HepG2 (cell line): ENCODE results near the gene CELSR3. TPM values are rescaled to one million over a fixed set of nuclear protein-coding genes. Genes with fewer than 3 reads are reported as not detected.

Source experiments
- DDIT3 ChIP-seq: sonication (generic); formaldehyde crosslinking; IDR thresholded peaks from 2 replicates; pipeline ENCODE4 v1.4.0; 2020; ENCODE audit warnings: mild to moderate bottlenecking, missing genetic modification reagents
- DZIP1 ChIP-seq: sonication (generic); formaldehyde crosslinking; IDR thresholded peaks from 2 replicates; pipeline ENCODE4 v1.5.0; 2020; ENCODE audit warnings: mild to moderate bottlenecking, missing genetic modification reagents
- EHMT2 ChIP-seq: fragments of 200-600 bp; sonication (generic); IDR thresholded peaks from 2 replicates; pipeline ENCODE4 v1.7.0; 2017; ENCODE audit warnings: antibody characterized with exemption, low read depth, low read length, borderline replicate concordance
- GTF3A ChIP-seq: sonication (generic); formaldehyde crosslinking; conservative IDR thresholded peaks from 2 replicates; pipeline ENCODE4 v1.4.0; 2020; ENCODE audit warnings: mild to moderate bottlenecking, missing genetic modification reagents
- HDAC6 ChIP-seq: fragments of 200-600 bp; sonication (generic); IDR thresholded peaks from 2 replicates; pipeline ENCODE4 v1.7.0; 2017; ENCODE audit warnings: mild to moderate bottlenecking, antibody characterized with exemption, low read length, low read depth
- HHEX ChIP-seq: IDR thresholded peaks from 2 replicates; pipeline ENCODE4 v1.6.1; 2016; ENCODE audit warnings: control low read depth
- KDM2A ChIP-seq: sonication (generic); formaldehyde crosslinking; IDR thresholded peaks from 2 replicates; pipeline ENCODE4 v1.4.0; 2020; ENCODE audit warnings: low read depth, missing genetic modification reagents, borderline replicate concordance
- RNF2 ChIP-seq: fragments of 450-650 bp; conservative IDR thresholded peaks from 2 replicates; pipeline ENCODE4 v1.6.1; 2016; ENCODE audit warnings: low read depth
- SAP130 ChIP-seq: IDR thresholded peaks from 2 replicates; pipeline ENCODE4 v1.6.1; 2016; ENCODE audit warnings: low read depth
- TP53 ChIP-seq: sonication (generic); formaldehyde crosslinking; conservative IDR thresholded peaks from 2 replicates; pipeline ENCODE4 v1.4.0; 2020; ENCODE audit warnings: missing genetic modification reagents
- ZBTB3 ChIP-seq: sonication (generic); formaldehyde crosslinking; IDR thresholded peaks from 2 replicates; pipeline ENCODE4 v1.4.0; 2020; ENCODE audit warnings: low read depth, mild to moderate bottlenecking, moderate library complexity, missing genetic modification reagents, borderline replicate concordance
- ZNF12 ChIP-seq: sonication (generic); formaldehyde crosslinking; IDR thresholded peaks from 2 replicates; pipeline ENCODE4 v1.5.0; 2020; ENCODE audit warnings: missing genetic modification reagents
- ZNF138 ChIP-seq: sonication (generic); formaldehyde crosslinking; IDR thresholded peaks from 2 replicates; pipeline ENCODE4 v1.5.0; 2020; ENCODE audit warnings: mild to moderate bottlenecking, low read depth, missing genetic modification reagents
- ZNF503 ChIP-seq: sonication (generic); formaldehyde crosslinking; IDR thresholded peaks from 2 replicates; pipeline ENCODE4 v1.4.0; 2020; ENCODE audit warnings: missing genetic modification reagents
- ZNF609 ChIP-seq: sonication (generic); formaldehyde crosslinking; IDR thresholded peaks from 2 replicates; pipeline ENCODE4 v1.4.0; 2020; ENCODE audit warnings: mild to moderate bottlenecking, missing genetic modification reagents, borderline replicate concordance
- ZNF691 ChIP-seq: sonication (generic); formaldehyde crosslinking; IDR thresholded peaks from 2 replicates; pipeline ENCODE4 v1.4.0; 2020; ENCODE audit warnings: missing genetic modification reagents, low read depth, mild to moderate bottlenecking, borderline replicate concordance
- ZNF790 ChIP-seq: sonication (generic); formaldehyde crosslinking; IDR thresholded peaks from 2 replicates; pipeline ENCODE4 v1.8.0; 2022; ENCODE audit warnings: missing genetic modification reagents, mild to moderate bottlenecking, borderline replicate concordance
- polyA plus RNA-seq, 8 experiments: library from polyadenylated mRNA; depleted of rRNA in 3 of 8; stranded (reverse) in 7 of 8; unstranded in 1 of 8; fragments of >200 nt; fragmentation: Illumina TruSeq in 4 of 8; extraction: Trizol in 4 of 8; gene quantifications; 2 replicates each; pipeline versions ENCODE4 v1.2.1 to v1.2.3, GENCODE V29; 2011 to 2016; ENCODE audit warnings: low read depth in 4 of 8, missing spikeins in 1 of 8, mixed read lengths in 1 of 8; ENCODE audit not compliant: insufficient read depth in 1 of 8
- total RNA-seq, 5 experiments: library from RNA; depleted of rRNA; stranded (reverse); fragments of >200 nt; fragmentation: Illumina TruSeq; extraction: Trizol; gene quantifications; 2 replicates each; pipeline ENCODE4 v1.2.3, GENCODE V29; 2016; ENCODE audit warnings: low read depth in 1 of 5

The CELSR3 gene
- total and polyA plus RNA-seq, 2 of the 13 experiments (the other 11 are each of a cell fraction or from before 2014, with no cell fraction given) = 5.4 to 6.7 TPM

GRCh38 chr3:48685603-48686511, 23.2 kb upstream of the CELSR3 start, which contains the start of gene NCKIPSD (continued):
- TF ChIP-seq GTF3A (CRISPR knock-in tag) (no peak), ZNF138 (CRISPR knock-in tag) (no peak; the same call in 1 of the 2 replicates), ZBTB3 (CRISPR knock-in tag) (no peak), HDAC6 (no peak), DDIT3 (CRISPR knock-in tag) (no peak; the same call in 1 of the 2 replicates), DZIP1 (no peak), ZNF503 (no peak), ZNF12 (no peak), SAP130 (peak; percentile 93), TP53 (CRISPR knock-in tag) (no peak), ZNF790 (no peak; the same call in 1 of the 2 replicates), RNF2 (no peak), HHEX (no peak), EHMT2 (no peak), ZNF691 (CRISPR knock-in tag) (peak; percentile 94), ZNF609 (CRISPR knock-in tag) (no peak; the same call in 1 of the 2 replicates), KDM2A (CRISPR knock-in tag) (peak; percentile 70; the same call in 1 of the 2 replicates)
